Left hindlimb (tissue), 1 donor: Measurements from ENCODE around the gene UBE2J2.
A peak's percentile ranks its signal among the peaks of the same experiment; 100 is the strongest.
"Not testable (repeated sequence)": the region's sequence is repeated elsewhere in the genome, so short reads cannot be mapped to it uniquely, and the experiment has no call there.

Source experiments
- DNase-seq: peaks from one replicate; pipeline ENCODE4 v3.0.0-alpha.2; 2018

The UBE2J2 gene

GRCh38 chr1:1273512-1274298 lies at the start of gene UBE2J2:
UBE2J2 (minus strand) TSS chr1:1273854; CDS start chr1:1267992, 5,862 bp downstream.
- DNase-seq: peak; percentile 95

- DNase-seq: no peak
Observed at GRCh38 chr1:1322952-1323351, 49.3 kb upstream of the UBE2J2 start.

GRCh38 chr1:1322418-1322817 lies 48.8 kb upstream of the UBE2J2 start:
- DNase-seq: no peak

GRCh38 chr1:1321477-1321876 lies 47.8 kb upstream of the UBE2J2 start:
- DNase-seq: no peak

- no peak for DNase-seq
Observed at GRCh38 chr1:1320666-1321448, 47.2 kb upstream of the UBE2J2 start.

GRCh38 chr1:1319646-1319941 lies 45.9 kb upstream of the UBE2J2 start:
- no peak for DNase-seq

GRCh38 chr1:1318777-1319645 lies 45.4 kb upstream of the UBE2J2 start:
- no peak for DNase-seq

- peak; percentile 82 for DNase-seq
Observed at GRCh38 chr1:1318131-1318652, 44.5 kb upstream of the UBE2J2 start.

- no peak for DNase-seq
Observed at GRCh38 chr1:1317420-1317819, 43.8 kb upstream of the UBE2J2 start.

- not testable (repeated sequence) for DNase-seq
Observed at GRCh38 chr1:1316199-1316598, 42.5 kb upstream of the UBE2J2 start.

- no peak for DNase-seq
Observed at GRCh38 chr1:1315435-1315954, 41.8 kb upstream of the UBE2J2 start.

GRCh38 chr1:1314678-1315335 lies 41.2 kb upstream of the UBE2J2 start:
- no peak for DNase-seq

GRCh38 chr1:1314237-1314586 lies 40.6 kb upstream of the UBE2J2 start:
- DNase-seq: no peak

GRCh38 chr1:1313500-1314236 lies 40.0 kb upstream of the UBE2J2 start:
- no peak for DNase-seq

- DNase-seq: no peak
Observed at GRCh38 chr1:1312450-1313314, 39.0 kb upstream of the UBE2J2 start.

GRCh38 chr1:1311107-1312104 lies 37.8 kb upstream of the UBE2J2 start:
- DNase-seq: no peak

GRCh38 chr1:1310476-1311053 lies 36.9 kb upstream of the UBE2J2 start:
- DNase-seq: no peak

GRCh38 chr1:1310109-1310385 lies 36.4 kb upstream of the UBE2J2 start:
- DNase-seq: no peak
